Vagina (tissue), 2 donors: ENCODE results near the gene TMPRSS3.

ENCODE experiments used
- CTCF ChIP-seq, 3 experiments: fragments of 450-650 bp in 2 of 3; fragments of 200-600 bp in 1 of 3; sonication (generic) in 1 of 3; IDR thresholded peaks; one replicate each; pipeline ENCODE4 v1.5.1; 2017 to 2019; ENCODE audit warnings: antibody characterized with exemption in 3 of 3, mild to moderate bottlenecking in 2 of 3, moderate library complexity in 2 of 3
- POLR2A ChIP-seq, 2 donors: fragments of 450-650 bp; IDR thresholded peaks; one replicate each; pipeline ENCODE4 v1.6.1; 2017; ENCODE audit warnings: antibody characterized with exemption in 2 of 2, mild to moderate bottlenecking in 2 of 2, moderate library complexity in 2 of 2

GRCh38 chr21:42407476-42407875 lies 11.6 kb upstream of the TMPRSS3 start:
- no peak for TF ChIP-seq CTCF (IDR thresholded peaks at IDR 0.05)
- TF ChIP-seq POLR2A (IDR thresholded peaks at IDR 0.05) = no peak
